ENCODE results near the gene CHRND.

- TF ChIP-seq EZH2 (IDR thresholded peaks at IDR 0.05; ENCODE audit: low read depth) (no peak), CTCF (conservative IDR thresholded peaks at IDR 0.05) (no peak)
Observed at GRCh38 chr2:232544674-232545073, 18.7 kb downstream of the CHRND start.

Data from PC-9 (cell line).